BLaER1 treated with 17β-estradiol and CSF1 and Interleukin-3, amounts not matched to agents 10 nM and 100 nM (cell line): ENCODE data around the gene TRIM31.

Experiments
- H3K27ac ChIP-seq, 11 experiments: shearing (Covaris generic); formaldehyde crosslinking; 2 replicates each; pipeline ENCODE4 v1.8.1; 2022
- H3K27me3 ChIP-seq, 11 experiments: shearing (Covaris generic); formaldehyde crosslinking; 2 replicates each; pipeline ENCODE4 v1.8.1; 2022
- H3K36me3 ChIP-seq, 11 experiments: shearing (Covaris generic); formaldehyde crosslinking; 2 replicates each; pipeline ENCODE4 v1.8.1; 2022
- H3K4me1 ChIP-seq, 10 experiments: shearing (Covaris generic); formaldehyde crosslinking; 2 replicates each; pipeline ENCODE4 v1.8.1; 2022
- H3K4me2 ChIP-seq, 11 experiments: shearing (Covaris generic); formaldehyde crosslinking; 2 replicates each; pipeline ENCODE4 v1.8.1; 2022
- H3K4me3 ChIP-seq, 10 experiments: shearing (Covaris generic); formaldehyde crosslinking; 2 replicates each; pipeline ENCODE4 v1.8.1; 2022
- H3K9ac ChIP-seq, 11 experiments: shearing (Covaris generic); formaldehyde crosslinking; 2 replicates each; pipeline ENCODE4 v1.8.1; 2022
- H3K9me3 ChIP-seq, 11 experiments: shearing (Covaris generic); formaldehyde crosslinking; replicated peaks in 1 of 11; 2 replicates each; pipeline ENCODE4 v1.8.1; 2022
- H4K20me1 ChIP-seq, 11 experiments: shearing (Covaris generic); formaldehyde crosslinking; 2 replicates each; pipeline ENCODE4 v1.8.1; 2022
- Cebpa-rat ChIP-seq, 11 experiments: shearing (Covaris generic); IDR thresholded peaks; 2 replicates each; pipeline ENCODE4 v1.8.1; 2022

Gene TRIM31

DNA sequence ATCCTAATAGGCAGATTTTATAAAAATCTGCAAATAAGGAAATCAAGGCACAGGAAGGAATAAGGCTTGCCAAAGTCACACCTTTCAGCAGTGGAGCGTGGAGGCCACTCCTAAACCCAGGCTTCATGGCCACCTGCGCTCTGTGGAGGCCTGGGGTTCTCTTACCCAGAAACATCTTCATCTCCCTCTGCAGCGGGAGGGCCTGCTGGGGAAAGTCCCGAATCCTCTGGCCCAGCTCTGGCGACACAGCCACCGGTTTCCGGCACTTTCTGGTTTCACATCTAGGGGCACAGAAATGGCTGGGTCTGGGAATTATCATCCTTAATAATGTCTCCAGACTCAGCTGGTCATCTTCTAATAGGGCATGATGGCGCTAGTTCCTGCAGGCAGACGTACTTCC lies 43.9 kb upstream of the TRIM31 start:
- Histone ChIP-seq H3K4me3 (no peak overlapping the region), H3K4me2 (no peak overlapping the region), H3K9me3 (no peaks in the 10 kb centered on the region)

DNA sequence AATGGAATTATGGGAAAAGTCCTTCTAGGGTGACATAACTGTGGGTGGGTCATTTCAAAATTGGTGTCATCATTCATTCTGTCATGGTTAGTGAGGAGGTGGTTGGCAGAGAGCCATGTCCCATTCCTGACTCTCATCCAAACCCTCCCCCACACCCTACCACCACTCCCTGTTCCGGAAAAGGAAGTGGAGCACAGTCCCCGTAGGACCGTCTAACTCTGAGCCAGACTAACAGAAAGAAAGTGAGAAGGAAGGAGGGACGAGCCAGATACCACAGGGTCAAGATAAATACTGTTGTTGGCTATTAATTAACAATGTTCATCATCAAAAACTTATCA lies 43.3 kb upstream of the TRIM31 start:
- Histone ChIP-seq H3K4me2 (no peak overlapping the region), H3K9ac (no peak overlapping the region), H3K4me3 (no peak overlapping the region), H3K4me1 (peaks cover 0 to 22% (median 10%) of the 10 kb centered on the region in 10 experiments; a peak in 12 of 20 replicates), H3K27me3 (no peaks in the 10 kb centered on the region), H3K27ac (no peak overlapping the region), H3K9me3 (no peaks in the 10 kb centered on the region), H4K20me1 (no peaks in the 10 kb centered on the region), H3K36me3 (no peaks in the 10 kb centered on the region)
- TF ChIP-seq Cebpa-rat (IDR thresholded peaks at IDR 0.05), result no peak

More for the DNA sequence above, 43.9 kb upstream of the TRIM31 start:
- H3K27me3 ChIP-seq, result no peaks in the 10 kb centered on the region
- H3K9ac ChIP-seq, result no peak overlapping the region
- no peak overlapping the region for H3K27ac ChIP-seq
- TF ChIP-seq Cebpa-rat (IDR thresholded peaks at IDR 0.05), result no peak
- peaks cover 0 to 17% (median 5%) of the 10 kb centered on the region in 10 experiments; a peak in 9 of 20 replicates for H3K4me1 ChIP-seq
- H3K36me3 ChIP-seq, result no peaks in the 10 kb centered on the region
- no peaks in the 10 kb centered on the region for H4K20me1 ChIP-seq

DNA sequence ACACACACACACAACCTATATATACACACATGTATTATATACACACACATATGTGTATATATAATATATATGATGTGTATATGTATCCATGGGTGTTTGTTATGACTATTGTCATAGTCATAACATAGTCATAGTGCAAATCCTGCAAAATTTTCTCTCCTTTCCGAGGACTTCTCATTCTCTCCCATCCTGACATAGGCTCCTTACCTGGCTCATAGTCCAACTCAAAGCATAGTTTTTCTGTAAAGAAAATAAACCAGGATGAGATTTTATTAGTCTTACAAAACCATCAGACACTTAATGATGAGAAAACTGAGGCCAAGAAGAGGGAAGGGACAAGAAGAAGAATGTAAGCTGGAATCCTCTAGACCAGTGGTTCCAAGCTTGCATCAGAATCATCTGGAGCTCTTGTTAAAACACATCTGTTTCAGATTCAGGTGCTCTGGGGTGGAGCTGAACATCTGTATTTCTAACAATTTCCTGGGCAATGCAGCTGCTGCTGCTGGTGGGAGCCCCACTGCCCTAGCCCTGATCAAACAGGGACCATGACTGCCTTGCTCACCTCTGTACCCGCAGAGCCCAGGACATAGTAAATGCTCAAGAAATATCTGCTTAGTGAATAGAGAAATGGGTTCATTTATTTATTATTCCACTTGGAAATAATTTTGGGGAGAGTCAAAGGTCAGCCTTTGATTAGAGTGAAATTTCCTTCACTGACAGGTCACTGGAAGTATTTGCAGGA lies 42.8 kb upstream of the TRIM31 start:
- Histone ChIP-seq H3K36me3 (no peaks in the 10 kb centered on the region), H3K9me3 (no peaks in the 10 kb centered on the region), H4K20me1 (no peaks in the 10 kb centered on the region), H3K9ac (no peak overlapping the region), H3K4me3 (no peak overlapping the region), H3K4me1 (peaks cover 0 to 27% (median 10%) of the 10 kb centered on the region in 10 experiments; a peak in 12 of 20 replicates), H3K27ac (no peak overlapping the region), H3K27me3 (no peaks in the 10 kb centered on the region), H3K4me2 (no peak overlapping the region)
- TF ChIP-seq Cebpa-rat (IDR thresholded peaks at IDR 0.05), result no peak

DNA sequence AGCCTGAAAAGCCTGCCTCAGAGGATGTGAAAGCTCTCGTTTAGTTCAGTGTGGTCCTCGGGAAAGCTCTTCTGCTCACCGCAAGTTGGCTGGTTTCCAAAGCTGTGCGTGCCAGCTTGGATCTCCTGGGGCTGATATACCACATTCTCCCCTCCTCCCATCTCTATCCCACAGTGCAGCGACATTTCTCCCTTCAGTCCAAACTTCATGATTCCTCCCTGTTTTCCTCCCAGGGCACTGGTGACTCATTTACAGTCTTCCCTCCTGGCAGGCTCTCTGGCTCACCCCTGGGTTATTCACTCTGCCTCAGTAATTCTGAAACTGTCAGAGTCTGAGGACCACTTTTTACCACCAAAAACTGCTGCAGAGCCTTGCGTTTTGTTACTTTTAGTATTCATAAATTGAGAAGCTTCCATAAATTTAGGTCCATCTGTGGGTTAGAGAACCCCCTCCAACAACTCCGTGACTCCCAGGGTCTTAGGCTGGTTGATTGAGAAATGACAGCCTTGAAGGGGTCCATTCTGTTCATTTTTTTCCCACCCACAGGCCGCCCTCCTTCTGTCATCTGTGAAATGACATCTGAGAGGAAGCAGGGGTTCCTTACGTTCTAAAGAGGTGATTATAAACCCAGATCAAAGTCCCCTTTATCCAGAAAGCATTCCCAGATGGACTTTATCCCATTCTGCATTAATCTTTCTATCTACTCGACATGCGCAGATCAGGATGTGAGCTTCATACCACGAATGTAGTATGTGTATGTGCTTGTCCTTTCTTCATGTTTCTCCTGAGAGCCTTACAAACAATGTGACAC lies 42.0 kb upstream of the TRIM31 start:
- Histone ChIP-seq H3K36me3 (no peaks in the 10 kb centered on the region), H3K9ac (no peak overlapping the region), H3K4me3 (no peak overlapping the region), H3K9me3 (no peaks in the 10 kb centered on the region), H3K27ac (no peak overlapping the region), H3K4me2 (no peak overlapping the region), H3K27me3 (no peaks in the 10 kb centered on the region), H4K20me1 (no peaks in the 10 kb centered on the region), H3K4me1 (peaks cover 0 to 35% (median 13%) of the 10 kb centered on the region in 10 experiments; a peak in 12 of 20 replicates)
- no peak for TF ChIP-seq Cebpa-rat (IDR thresholded peaks at IDR 0.05)

DNA sequence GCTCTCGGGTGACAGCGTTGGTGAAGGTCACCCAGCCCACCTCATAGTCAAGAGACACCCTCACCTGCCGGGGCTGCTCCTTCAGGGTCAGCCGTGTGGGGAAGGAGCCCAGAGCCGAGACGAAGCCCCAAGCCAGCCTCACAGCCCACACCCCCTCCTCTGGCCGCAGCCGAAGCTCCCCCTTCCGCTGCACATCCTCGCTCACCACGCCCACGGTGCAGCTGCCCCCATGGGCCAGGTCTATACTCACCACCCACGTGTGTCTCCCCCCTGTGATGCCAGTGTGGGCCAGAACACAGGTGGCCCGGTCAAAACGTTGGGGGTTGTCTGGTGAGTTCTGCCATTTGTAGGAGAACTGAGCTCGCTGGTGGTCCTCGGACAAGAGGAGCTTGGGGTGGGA lies 41.2 kb upstream of the TRIM31 start:
- Histone ChIP-seq H3K27ac (no peak overlapping the region), H3K4me2 (no peak overlapping the region)
- no peak for TF ChIP-seq Cebpa-rat (IDR thresholded peaks at IDR 0.05)

DNA sequence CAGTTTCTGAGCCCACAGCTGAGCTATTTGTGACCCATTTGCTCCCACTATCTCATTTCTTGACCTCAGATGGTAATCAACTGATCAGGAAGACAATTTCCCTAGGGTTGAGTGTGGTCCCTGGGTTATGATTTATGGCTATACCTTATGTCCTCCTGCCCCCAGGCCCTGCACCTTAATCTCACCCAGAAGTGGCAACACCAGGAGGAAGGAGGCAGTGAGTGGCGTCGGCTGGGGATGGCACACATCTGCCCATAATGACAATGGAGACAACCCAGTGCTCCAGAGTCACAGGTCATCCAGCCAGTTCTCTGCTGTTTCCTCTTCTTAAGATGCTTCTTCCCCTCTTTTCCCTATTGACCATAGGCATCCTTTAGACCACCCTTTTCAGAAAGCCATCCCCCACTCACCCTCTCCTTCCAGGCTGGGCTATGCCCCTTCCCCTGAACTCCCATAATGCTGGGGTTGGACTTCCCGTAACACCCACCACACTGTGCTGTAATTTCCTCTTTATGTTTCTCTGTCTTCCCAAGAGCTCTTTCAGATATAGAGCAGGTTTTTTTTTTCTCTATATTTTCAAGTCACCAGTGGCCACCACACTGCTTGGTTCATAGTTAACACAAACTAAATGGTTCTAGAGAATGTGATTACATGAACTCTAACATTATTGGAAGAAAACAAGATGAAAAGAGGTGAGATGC lies 40.2 kb upstream of the TRIM31 start:
- H4K20me1 ChIP-seq, result no peaks in the 10 kb centered on the region
- H3K27ac ChIP-seq, result no peak overlapping the region
- H3K4me1 ChIP-seq, result peaks cover 0 to 34% (median 12%) of the 10 kb centered on the region in 10 experiments; a peak in 12 of 20 replicates
- no peak for TF ChIP-seq Cebpa-rat (IDR thresholded peaks at IDR 0.05)
- no peak overlapping the region for H3K9ac ChIP-seq
- no peak overlapping the region for H3K4me3 ChIP-seq
- no peaks in the 10 kb centered on the region for H3K9me3 ChIP-seq
- H3K4me2 ChIP-seq, result no peak overlapping the region
- no peaks in the 10 kb centered on the region for H3K27me3 ChIP-seq
- H3K36me3 ChIP-seq, result no peaks in the 10 kb centered on the region

More for the DNA sequence above, 41.2 kb upstream of the TRIM31 start:
- H4K20me1 ChIP-seq, result no peaks in the 10 kb centered on the region
- no peaks in the 10 kb centered on the region for H3K36me3 ChIP-seq
- no peak overlapping the region for H3K9ac ChIP-seq
- H3K9me3 ChIP-seq, result no peaks in the 10 kb centered on the region
- no peak overlapping the region for H3K4me3 ChIP-seq
- H3K27me3 ChIP-seq, result no peaks in the 10 kb centered on the region
- H3K4me1 ChIP-seq, result peaks cover 0 to 37% (median 13%) of the 10 kb centered on the region in 10 experiments; a peak in 12 of 20 replicates

DNA sequence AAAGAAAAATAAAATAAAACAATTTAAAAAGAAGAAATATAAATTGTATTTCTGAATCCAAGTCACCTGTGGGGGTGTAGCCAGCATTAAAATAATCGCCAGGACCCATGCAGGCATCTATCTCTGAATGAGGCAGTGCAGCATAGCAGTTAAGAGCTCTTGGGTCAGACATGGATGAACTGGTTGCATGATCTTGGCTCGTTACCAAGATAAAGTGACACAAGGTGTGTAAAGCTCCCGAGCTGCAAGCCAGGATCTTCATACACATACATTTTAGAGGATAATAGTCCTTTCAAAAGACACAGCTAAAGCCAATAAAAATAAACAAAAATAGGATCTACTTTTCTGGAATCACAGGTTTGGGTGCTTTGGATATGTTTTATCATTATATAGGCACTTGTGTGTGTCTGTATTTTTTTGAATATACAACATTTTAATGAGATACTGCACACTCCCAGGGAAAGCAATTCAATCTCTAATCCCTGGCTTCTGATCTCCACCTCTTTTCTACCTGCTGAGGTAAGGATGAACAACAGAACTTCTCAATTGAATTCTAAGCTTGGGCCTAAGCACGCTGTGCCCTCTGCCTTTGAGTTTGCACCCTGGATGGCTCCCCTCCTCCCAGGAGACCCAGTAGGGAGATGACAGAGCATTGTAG lies 39.3 kb upstream of the TRIM31 start:
- H3K4me3 ChIP-seq, result no peak overlapping the region
- no peak overlapping the region for H3K27ac ChIP-seq
- peaks cover 5 to 26% (median 12%) of the 10 kb centered on the region in 10 experiments; a peak in 19 of 20 replicates for H3K4me1 ChIP-seq
- H3K9me3 ChIP-seq, result no peaks in the 10 kb centered on the region
- TF ChIP-seq Cebpa-rat (IDR thresholded peaks at IDR 0.05), result no peak
- H3K4me2 ChIP-seq, result peak overlapping the region in 3 of 11 experiments; percentile 37 to 63 (median 47); a peak in 4 of 22 replicates
- no peaks in the 10 kb centered on the region for H3K36me3 ChIP-seq
- no peak overlapping the region for H3K9ac ChIP-seq
- H3K27me3 ChIP-seq, result no peaks in the 10 kb centered on the region
- H4K20me1 ChIP-seq, result no peaks in the 10 kb centered on the region

DNA sequence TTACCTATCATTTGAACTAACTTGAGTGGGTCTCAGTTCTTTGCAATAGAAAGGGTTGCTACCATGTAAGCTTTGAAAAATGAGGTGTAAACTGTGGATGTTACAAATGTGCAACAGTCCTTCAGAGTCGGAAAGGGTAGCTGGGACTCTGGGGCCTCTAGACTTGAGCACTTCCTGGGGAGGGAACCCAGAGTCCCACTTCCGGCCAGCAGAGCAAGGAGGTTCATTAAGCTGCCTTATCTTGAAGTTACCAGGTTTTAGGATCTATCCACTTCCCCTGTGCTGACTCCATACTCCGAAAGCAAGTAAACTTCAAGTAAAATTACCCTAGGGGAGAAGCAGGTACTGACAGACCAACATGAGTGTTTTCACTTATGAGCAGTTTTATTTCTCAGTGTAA lies 38.7 kb upstream of the TRIM31 start:
- Histone ChIP-seq H4K20me1 (no peaks in the 10 kb centered on the region), H3K4me2 (peak overlapping the region in 10 of 11 experiments; percentile 6 to 63 (median 39); a peak in 14 of 22 replicates), H3K36me3 (no peaks in the 10 kb centered on the region), H3K27ac (no peak overlapping the region), H3K9ac (no peak overlapping the region), H3K4me1 (peaks cover 11 to 26% (median 17%) of the 10 kb centered on the region in 10 experiments; a peak in 19 of 20 replicates), H3K9me3 (no peaks in the 10 kb centered on the region), H3K27me3 (no peaks in the 10 kb centered on the region), H3K4me3 (no peak overlapping the region)
- no peak for TF ChIP-seq Cebpa-rat (IDR thresholded peaks at IDR 0.05)
